CD4-positive, alpha-beta T cell treated with Interleukin-15 for 4 hours (primary cell): ENCODE data around the gene MAP4K2.

Experiments
- DNase-seq: peaks from one replicate; pipeline ENCODE4 v3.0.0-alpha.2; 2020; ENCODE audit warnings: low spot score

Gene MAP4K2

GRCh38 chr11:64810891-64811272 is 7.9 kb upstream of the MAP4K2 start:
- peak; percentile 31 for DNase-seq

- peak; percentile 73 for DNase-seq
Measured at GRCh38 chr11:64810271-64810890, 7.4 kb upstream of the MAP4K2 start, which contains the start of gene MEN1. TSS of gene MEN1 (minus strand) at chr11:64810551. CDS start at chr11:64810109, 442 bp downstream.

- DNase-seq = no peak
Measured at GRCh38 chr11:64809781-64810241, 6.8 kb upstream of the MAP4K2 start.

DNA sequence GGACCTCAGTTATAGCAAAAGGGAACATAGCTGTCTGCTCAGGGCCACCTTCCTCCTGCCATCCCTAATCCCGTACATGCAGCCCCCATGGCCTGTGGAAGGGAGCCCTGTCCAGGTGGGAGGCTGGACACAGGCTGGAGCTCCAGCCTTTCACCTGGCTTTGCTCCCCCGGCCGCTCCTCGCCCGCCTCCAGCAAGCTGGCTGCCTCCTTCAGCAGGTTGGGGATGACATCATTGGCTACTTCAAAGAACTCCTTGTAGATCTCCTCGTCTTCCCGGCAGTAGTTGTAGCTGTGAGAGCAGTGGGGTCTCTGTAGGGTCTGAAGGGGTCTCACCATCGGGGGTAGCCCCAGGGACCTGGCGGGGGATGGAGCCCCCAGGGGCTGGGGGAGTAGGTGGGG is 2.5 kb upstream of the MAP4K2 start:
- DNase-seq = no peak

- no peak for DNase-seq
Measured at GRCh38 chr11:64804346-64805210, 1.6 kb upstream of the MAP4K2 start.

DNA sequence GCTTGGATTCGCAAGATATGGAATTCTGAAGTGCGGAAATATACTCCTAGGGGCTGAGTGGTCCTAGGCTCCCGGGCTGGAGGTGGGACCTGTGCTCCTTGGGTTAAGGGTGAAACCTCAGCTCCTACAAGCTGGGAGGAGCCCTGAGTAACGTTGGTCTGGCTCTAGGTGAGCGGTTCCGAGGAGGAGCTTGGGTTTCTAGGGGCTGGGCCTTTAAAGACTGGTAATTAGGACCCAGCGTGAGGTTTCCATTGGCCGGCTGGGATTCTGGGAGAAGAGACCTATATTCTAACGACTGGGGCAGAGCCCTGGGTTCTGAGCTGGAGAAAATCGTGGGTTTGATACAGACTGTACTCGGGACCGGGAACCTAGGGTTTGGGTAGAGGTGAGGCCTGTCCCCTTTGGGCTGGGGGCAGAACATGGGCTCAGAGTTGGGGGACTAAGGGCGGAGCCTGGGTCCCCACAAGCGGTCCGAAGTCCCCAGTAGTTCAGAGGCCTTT is 882 bp upstream of the MAP4K2 start:
- no peak for DNase-seq

DNA sequence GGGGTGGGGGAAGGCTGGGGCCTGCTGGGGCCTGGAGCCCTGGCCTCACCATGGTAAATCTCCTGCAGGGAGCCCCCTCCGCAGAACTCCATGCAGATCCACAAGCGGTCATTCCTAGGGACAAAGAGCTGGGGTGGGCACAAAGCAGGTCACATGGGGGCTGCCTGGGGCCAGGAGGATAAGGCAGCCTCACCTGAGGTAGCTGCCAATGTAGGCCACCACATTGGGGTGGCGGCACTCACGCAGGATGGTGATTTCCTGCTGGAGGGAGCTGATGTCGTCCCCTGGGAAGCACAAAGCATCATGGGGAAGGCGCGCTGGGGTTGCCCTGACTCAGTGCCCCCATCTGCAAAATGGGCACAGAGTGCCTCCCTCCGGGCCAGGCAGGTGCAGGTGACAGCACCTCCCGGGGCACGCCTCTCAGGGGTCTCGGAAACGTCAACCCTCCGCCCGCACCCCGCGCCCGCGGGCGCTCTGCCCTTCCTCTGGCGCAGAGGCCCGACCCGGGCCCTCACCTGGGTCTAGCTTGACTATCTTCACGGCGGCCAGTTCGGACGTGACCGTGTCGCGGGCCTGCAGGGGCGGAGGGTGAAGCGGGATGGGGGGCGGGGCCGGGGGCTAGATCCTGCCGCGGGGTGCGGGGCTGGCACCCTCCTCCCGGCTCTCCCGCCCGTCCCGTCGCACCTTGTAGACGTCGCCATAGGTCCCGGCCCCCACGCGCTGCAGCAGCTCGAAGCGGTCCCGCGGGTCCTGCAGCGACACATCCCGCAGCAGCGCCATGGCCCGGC is 450 bp downstream of the MAP4K2 start:
- peak; percentile 37 for DNase-seq

DNA sequence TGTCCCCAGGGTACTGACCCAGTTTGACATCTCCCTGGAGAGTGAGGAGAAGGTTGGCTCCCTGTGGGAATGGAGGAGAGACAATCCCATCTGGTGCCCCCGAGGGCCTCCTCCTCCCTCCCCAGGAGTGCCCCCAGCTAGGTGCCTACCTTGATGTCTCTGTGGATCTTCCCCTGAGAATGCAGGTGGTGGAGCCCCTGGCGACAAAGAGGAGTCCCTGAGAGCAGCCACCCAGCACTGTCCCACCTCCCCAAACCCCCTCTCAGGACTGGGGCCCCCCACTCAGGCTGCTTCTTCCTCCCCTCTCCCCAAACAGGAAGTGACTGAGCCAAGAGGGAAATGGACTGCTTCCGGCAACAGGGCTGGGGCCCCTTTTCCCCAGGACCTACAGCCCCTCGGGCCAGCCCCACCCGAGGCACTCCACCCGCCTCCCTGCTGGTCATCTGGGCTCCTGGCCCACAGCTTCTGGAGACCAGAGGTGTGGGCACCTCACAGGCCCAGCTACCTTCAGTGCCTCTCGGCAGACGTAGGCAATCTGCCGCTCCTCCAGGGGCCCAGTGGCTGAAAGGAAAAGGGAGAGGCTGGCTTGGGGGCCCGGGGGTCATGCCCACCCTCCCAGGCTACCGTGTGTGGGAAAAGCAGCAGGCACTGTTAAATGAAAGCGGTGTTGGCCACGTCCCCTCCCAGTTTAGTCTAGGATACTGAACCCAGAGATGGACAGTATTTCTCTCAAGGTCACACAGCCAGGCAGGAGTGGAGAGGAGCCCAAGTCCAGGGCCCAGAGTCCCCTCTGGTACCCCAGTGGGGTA is 1.2 kb downstream of the MAP4K2 start:
- DNase-seq = no peak

DNA sequence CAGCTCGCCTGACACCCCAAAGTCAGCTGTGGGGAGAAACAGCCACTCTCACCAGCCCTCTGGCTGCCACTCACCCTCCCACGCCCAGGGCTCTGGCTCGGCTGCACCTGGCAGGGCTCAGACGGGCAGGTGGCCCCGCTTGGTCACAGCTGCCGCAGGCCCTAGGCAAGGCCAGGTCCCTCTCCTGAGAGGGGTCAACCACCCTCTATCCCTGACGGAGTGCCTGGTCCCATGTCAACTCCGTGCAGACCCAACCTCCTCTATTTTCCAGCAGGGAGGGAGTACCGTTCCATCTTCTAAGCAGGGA is 1.9 kb downstream of the MAP4K2 start:
- DNase-seq = no peak

DNA sequence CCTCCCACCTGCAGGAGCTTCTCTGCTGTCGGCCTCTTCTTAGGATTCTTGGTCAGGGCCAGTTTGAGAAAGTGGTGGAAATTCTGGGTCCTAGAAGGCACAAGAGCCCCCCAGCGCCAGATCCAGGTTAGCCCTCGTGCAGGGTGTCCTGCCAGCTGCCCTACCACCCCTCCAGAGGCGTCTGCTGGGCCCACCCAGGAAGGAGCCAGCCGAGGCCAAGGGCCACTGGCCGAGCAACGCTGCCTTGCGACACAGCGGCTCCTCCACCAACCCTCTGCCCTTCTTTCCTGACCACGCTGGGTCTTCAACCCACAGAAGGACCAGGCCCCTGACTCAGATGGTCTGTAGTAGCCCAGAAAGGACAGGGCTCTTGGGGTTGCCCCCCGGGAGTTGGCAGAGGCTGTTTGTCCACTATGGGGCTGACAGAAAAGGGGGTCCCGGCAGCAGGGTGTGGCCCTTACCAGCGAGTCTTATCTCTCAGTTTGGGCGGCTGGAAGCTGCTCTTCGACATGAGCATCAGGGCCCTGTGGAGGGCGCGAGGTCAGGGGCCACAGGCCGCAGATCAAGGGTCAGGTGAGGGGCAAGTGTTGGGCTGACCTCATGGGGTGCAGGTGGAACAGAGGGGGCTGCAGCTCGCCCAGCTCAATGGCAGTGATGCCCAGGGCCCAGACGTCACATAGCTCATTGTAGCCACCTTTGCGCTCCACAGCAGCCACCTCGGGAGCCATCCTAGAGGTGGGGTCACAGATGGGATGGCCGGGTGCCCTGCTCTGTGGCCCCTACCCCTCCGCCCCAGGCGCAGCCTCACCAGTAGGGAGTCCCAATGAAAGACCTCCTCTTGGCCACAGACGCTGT is 2.5 kb downstream of the MAP4K2 start:
- no peak for DNase-seq

DNA sequence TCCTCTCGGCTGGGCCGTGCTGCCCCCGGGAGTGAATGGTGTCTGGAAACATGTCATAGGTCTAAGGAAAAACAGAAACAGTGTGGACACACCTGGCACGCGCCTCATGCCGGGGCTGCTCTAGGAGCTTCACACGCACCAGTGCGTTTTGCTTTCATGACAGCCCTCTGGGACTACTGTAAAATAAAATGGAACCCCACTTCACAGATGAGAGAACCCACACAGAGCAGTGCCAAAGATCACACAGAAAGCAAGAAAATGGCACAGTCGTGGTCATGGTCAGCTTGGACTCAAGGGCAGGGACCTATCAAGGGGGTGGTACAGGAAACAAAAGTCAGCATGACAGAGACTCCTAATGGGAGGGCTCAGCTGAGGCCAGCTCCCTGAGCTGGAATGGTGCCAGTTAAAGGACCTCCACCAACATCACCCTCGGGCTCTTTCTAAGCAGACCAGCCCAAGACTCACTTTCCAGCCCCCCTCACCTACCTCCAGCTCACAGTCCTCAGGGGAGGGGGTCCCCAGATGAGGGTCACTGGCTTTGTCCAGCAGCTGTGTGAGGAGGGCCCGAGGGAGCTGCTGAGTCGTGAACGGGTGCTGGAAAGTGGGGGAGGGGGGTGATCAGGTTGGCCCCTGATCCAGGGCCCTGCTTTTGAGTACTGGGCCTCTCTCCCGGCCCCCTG is 3.3 kb downstream of the MAP4K2 start:
- DNase-seq = no peak

- no peak for DNase-seq
Measured at GRCh38 chr11:64799256-64799622, 3.8 kb downstream of the MAP4K2 start.

- DNase-seq = no peak
Measured at GRCh38 chr11:64796757-64797541, 6.1 kb downstream of the MAP4K2 start.

- DNase-seq = no peak
Measured at GRCh38 chr11:64796047-64796756, 6.8 kb downstream of the MAP4K2 start.

- DNase-seq = no peak
Measured at GRCh38 chr11:64794526-64794925, 8.5 kb downstream of the MAP4K2 start.

GRCh38 chr11:64793271-64794160 is 9.5 kb downstream of the MAP4K2 start:
- DNase-seq = no peak

DNA sequence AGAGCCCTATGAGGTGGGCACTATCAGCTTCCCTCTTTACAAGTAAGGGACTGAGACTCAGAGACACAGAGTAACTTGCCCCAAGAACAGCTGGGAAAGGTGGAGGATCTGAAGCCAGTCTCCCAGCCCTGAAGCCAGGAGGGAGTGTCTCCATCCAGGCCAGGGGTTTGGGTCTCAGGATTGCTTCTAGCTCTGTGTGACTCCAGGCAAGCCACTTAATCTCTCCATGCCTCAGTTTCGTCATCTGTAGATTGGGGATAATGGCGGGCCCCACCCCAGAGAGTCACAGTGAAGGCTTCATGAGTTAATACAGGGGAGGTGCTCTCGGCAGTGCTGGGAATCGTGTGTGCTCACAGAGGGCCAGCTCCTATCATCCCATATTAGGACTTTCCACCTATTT is 10.5 kb downstream of the MAP4K2 start:
- DNase-seq = no peak

GRCh38 chr11:64791781-64792291 is 11.2 kb downstream of the MAP4K2 start:
- no peak for DNase-seq
